Adrenal gland (tissue), 12 donors: Measurements from ENCODE around the gene MAP3K12. TPM values are rescaled to one million over a fixed set of nuclear protein-coding genes. Genes with fewer than 3 reads are reported as not detected.

Experiments used
- DNase-seq, 7 donors: peaks; one replicate each; pipeline ENCODE4 v3.0.0-alpha.2; 2019 to 2020
- H3K27ac ChIP-seq, 5 donors: fragments of 200-600 bp; sonication (generic) in 4 of 5; 1 replicate in 3 of 5; 2 replicates in 2 of 5; pipeline versions ENCODE4 v1.5.1 to v1.8.0; 2016 to 2020; ENCODE audit warnings: mild to moderate bottlenecking in 1 of 5
- H3K27me3 ChIP-seq: fragments of 200-600 bp; 2 replicates; pipeline ENCODE4 v1.8.0; 2021
- H3K36me3 ChIP-seq, 2 donors: fragments of 200-600 bp; replicated peaks in 1 of 2; 1 replicate in 1 of 2; 2 replicates in 1 of 2; pipeline versions ENCODE4 v1.5.1 to v1.8.0; 2018 to 2022
- H3K4me1 ChIP-seq, 2 donors: fragments of 200-600 bp; replicated peaks in 1 of 2; 1 replicate in 1 of 2; 2 replicates in 1 of 2; pipeline versions ENCODE4 v1.5.1 to v1.8.0; 2018 to 2021
- H3K4me3 ChIP-seq, 4 donors: fragments of 200-600 bp; sonication (generic) in 3 of 4; one replicate each; pipeline ENCODE4 v1.5.1; 2016 to 2018
- H3K9me3 ChIP-seq, 3 donors: fragments of 200-600 bp; sonication (generic) in 1 of 3; replicated peaks in 1 of 3; 1 replicate in 2 of 3; 2 replicates in 1 of 3; pipeline versions ENCODE4 v1.5.1 to v1.8.0; 2016 to 2021
- POLR2A ChIP-seq, 2 donors: fragments of 450-650 bp; IDR thresholded peaks; one replicate each; pipeline ENCODE4 v1.6.1; 2017; ENCODE audit warnings: antibody characterized with exemption in 2 of 2, mild to moderate bottlenecking in 2 of 2, moderate library complexity in 1 of 2
- WGBS, 4 donors: extraction: QIAGEN DNeasy Blood & Tissue Kit in 2 of 4; methylation state at CpG; one replicate each; pipeline versions ENCODE4 v1.1.5 to v1.1.7; 2013 to 2017; 5-methylcytosine and 5-hydroxymethylcytosine counted together
- intact Hi-C, 2 donors: fragments of 100-400 bp; cut with DNase I; formaldehyde crosslinking; loops; one replicate each; pipeline versions ENCODE4 v1.14.1 to v1.15.0; 2022 to 2023
- polyA plus RNA-seq, 3 donors: library from polyadenylated mRNA; stranded (reverse); fragments of 200-250 nt in 2 of 3; fragments of 350-450 nt in 1 of 3; fragmentation: Illumina TruSeq in 1 of 3; extraction: RNeasy Lipid Tissue Mini Kit (QIAGEN cat#74804) in 1 of 3; gene quantifications; one replicate each; pipeline ENCODE4 v1.2.3, GENCODE V29; 2013 to 2014
- total RNA-seq, 9 donors: library from RNA; depleted of rRNA in 4 of 9; stranded (reverse); fragments of >200 nt in 4 of 9; fragments of 120-200 nt in 1 of 9; fragmentation: NEBNext Ultra II Directional in 1 of 9; extraction: Animal tissue kit (Norgen Biotek cat#: 25700) in 1 of 9; gene quantifications; one replicate each; pipeline versions ENCODE4 v1.1.0 to v1.2.4, GENCODE V29; 2013 to 2023
- TF ChIP-seq, protein P1 (sequence below), 6 experiments: fragments of 450-650 bp in 4 of 6; fragments of 200-600 bp in 2 of 6; sonication (generic) in 1 of 6; IDR thresholded peaks; 1 replicate in 5 of 6; 2 replicates in 1 of 6; pipeline versions ENCODE4 v1.5.1 to v1.8.0; 2016 to 2021; ENCODE audit warnings: antibody characterized with exemption in 6 of 6, mild to moderate bottlenecking in 2 of 6, moderate library complexity in 1 of 6
- donor health status: healthy with polysubstance abuse.
- donor health status: Bipolar disorder and iron deficiency.
- donor health status: DM: yes; HTN: yes; CAD: no.
- donor health status: DM: no; HTN: no; CAD: no.
- donor health status: DM: no; HTN: no; CAD: no.
- donor health status: DM: yes; HTN: yes; CAD: no.

The MAP3K12 gene
- total and polyA plus RNA-seq, 12 donors, result 6.9 to 85.1 (median 16.9) TPM

DNA sequence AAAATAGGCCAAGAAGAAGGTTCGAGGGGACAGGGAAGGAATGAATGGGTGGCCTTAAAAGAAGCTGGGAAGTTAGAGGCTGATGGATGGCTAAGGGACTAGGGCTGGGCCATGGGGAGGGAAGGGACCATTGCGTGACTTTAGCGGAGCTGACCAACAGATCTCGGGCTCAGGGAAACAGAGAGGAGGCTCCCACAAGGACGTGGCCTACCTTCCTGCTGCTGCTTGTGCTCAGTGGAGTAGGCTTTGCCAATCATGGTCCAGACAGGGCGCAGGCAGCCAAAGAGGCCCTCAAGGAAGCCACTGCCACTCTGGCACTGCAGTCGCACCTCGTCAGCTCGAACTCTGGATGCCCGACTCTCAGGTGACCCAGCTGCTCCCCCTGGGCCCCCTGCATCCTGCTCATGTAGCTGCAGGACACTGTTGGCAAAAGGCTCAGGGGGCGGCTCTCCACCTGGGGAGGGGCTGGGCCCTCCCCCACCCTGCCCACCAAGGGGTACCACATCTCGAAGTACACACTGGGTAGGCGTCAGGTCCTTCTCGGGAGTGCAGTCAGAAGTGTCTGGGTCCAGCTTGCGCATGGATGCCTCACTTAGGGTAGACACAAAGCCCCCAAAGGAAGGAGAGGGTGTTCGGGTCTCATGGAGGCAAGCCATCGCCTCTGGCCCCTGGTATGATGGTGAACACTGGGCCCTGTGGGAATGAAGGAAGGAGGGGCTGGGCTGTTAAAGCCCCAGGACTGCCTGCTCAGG is 12.3 kb downstream of the MAP3K12 start:
- Histone ChIP-seq H3K4me3 (no peak overlapping the region), H3K4me1 (peaks cover 0 to 1% of the 10 kb centered on the region in 2 donors), H3K9me3 (no peaks in the 10 kb centered on the region), H3K27ac (no peak overlapping the region), H3K36me3 (peaks cover 0 to 36% of the 10 kb centered on the region in 2 donors), H3K27me3 (no peaks in the 10 kb centered on the region)
- WGBS, 4 donors, result 70 to 89% (median 85%) methylated on average over 6 to 17 of the region's 17 CpGs
- intact Hi-C loops, result no loop called here
- TF ChIP-seq POLR2A (IDR thresholded peaks at IDR 0.05), result no peak
- TF ChIP-seq, protein P1, sequence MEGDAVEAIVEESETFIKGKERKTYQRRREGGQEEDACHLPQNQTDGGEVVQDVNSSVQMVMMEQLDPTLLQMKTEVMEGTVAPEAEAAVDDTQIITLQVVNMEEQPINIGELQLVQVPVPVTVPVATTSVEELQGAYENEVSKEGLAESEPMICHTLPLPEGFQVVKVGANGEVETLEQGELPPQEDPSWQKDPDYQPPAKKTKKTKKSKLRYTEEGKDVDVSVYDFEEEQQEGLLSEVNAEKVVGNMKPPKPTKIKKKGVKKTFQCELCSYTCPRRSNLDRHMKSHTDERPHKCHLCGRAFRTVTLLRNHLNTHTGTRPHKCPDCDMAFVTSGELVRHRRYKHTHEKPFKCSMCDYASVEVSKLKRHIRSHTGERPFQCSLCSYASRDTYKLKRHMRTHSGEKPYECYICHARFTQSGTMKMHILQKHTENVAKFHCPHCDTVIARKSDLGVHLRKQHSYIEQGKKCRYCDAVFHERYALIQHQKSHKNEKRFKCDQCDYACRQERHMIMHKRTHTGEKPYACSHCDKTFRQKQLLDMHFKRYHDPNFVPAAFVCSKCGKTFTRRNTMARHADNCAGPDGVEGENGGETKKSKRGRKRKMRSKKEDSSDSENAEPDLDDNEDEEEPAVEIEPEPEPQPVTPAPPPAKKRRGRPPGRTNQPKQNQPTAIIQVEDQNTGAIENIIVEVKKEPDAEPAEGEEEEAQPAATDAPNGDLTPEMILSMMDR (IDR thresholded peaks at IDR 0.05), result no peak
- peak in 1 of 7 donors; percentile 53 for DNase-seq

DNA sequence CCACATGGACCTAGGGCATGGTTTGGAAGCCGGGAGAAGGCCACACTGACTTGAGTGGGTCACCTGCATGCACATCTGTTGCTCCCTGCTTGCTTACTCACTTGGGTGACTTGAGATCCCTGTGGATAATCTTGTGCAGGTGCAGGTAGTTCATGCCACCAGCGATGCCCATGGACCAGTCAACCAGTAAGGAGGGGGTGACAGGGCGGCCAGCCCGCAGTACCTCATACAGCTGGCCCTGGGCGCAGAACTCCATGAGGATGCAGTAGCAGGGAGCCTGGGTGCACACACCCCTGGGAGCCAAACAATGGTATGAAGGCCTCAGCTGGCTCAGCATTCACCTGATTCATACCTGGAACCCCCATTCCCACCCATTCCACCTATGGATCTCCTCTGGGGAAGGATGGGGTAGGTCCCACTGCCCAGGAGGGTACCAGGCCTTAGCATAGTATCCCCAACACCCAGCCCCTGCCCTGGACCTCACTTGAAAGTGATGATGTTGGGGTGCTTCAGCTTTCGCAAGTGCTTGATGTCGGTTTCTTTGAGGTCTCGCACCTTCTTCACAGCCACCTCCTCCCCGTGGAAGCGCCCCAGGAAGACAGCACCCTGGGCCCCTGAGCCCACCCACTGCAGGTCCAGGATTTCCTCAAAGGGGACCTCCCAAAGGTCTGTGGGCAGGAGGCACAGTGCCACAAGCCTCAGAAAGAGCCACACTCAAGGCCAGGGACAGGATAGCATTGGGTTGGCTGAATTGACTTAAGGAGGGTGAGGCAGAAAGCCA is 13.1 kb downstream of the MAP3K12 start:
- DNase-seq, result peak in 1 of 7 donors; percentile 54
- no peak overlapping the region for H3K4me3 ChIP-seq
- no peak overlapping the region for H3K27ac ChIP-seq
- intact Hi-C loops, result no loop called here
- peaks cover 0 to 3% of the 10 kb centered on the region in 2 donors for H3K4me1 ChIP-seq
- no peaks in the 10 kb centered on the region for H3K27me3 ChIP-seq
- TF ChIP-seq, protein P1 (IDR thresholded peaks at IDR 0.05), result no peak
- no peak for TF ChIP-seq POLR2A (IDR thresholded peaks at IDR 0.05)
- peaks cover 0 to 44% of the 10 kb centered on the region in 2 donors for H3K36me3 ChIP-seq
- no peaks in the 10 kb centered on the region for H3K9me3 ChIP-seq
- 92 to 100% (median 95%) methylated on average over 1 to 10 of the region's 10 CpGs for whole genome bisulfite sequencing, 4 donors

DNA sequence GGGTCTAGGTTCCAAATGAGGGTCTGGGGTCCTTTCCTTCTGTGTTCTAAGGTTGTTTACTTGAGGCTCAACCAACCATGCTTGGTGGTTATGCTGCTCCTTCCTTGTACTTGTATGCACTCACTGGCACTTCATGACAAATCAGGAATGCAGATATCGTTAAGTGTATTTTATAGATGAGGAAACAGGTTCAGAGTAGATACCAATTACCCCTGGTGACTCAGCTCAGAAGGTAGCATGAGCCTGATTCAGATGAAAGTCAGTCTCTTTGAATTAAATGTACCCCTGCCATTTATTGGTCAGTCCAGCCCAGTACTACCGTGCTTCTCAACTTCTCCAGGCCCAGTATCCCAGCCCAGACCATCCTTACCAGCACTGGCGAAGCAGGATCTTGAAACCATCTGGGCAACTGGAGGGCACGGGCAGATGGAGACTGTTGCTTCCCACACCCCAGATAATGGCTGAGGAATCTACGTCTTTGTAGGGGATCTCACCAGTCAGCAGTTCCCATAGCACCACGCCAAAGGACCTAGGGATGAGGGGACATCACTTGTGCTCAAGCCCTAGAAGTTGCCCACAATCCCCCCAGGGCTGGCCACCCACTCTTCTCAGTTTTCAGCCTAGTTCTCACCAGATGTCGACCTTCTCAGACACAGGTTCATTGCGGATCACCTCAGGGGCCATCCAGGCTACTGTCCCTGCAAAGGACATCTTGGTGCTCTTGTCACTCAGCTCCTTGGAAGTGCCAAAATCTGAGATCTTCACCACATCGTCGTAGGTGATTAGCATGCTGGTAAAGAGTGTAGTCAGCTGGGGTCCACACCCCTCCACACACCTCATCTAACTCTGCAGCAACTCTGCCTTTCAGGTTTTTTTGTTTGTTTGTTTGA is 14.3 kb downstream of the MAP3K12 start:
- DNase-seq, result peak in 1 of 7 donors; percentile 52
- H3K27me3 ChIP-seq, result no peaks in the 10 kb centered on the region
- H3K4me1 ChIP-seq, result peaks cover 0 to 15% of the 10 kb centered on the region in 2 donors
- intact Hi-C loops, result no loop called here
- peaks cover 0 to 56% of the 10 kb centered on the region in 2 donors for H3K36me3 ChIP-seq
- H3K4me3 ChIP-seq, result no peak overlapping the region
- no peak overlapping the region for H3K27ac ChIP-seq
- TF ChIP-seq, protein P1 (IDR thresholded peaks at IDR 0.05), result no peak
- no peak for TF ChIP-seq POLR2A (IDR thresholded peaks at IDR 0.05)
- WGBS, 4 donors, result 88 to 93% (median 92%) methylated on average over 7 to 10 of the region's 10 CpGs
- no peaks in the 10 kb centered on the region for H3K9me3 ChIP-seq
